ENCODE data around the gene LRIG1.

The LRIG1 gene

DNA sequence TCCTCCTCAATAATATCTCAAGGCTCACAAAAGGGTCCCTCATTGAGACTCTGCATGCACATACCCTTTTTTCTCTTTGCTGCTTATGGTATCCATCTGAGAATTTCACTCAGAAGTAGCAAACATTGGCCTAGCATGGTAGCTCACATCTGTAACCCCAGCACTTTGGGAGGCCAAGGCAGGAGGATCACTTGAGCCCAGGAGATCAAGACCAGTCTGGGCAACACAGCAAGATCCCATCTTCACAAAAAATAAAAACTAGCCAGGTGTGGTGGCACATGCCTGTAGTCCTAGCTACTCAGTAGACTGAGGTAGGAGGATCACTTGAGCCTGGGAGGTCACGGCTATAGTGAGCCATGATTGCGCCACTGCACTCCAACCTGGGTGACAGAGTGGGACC is 11.7 kb downstream of the LRIG1 start:
- no peak for DNase-seq (ENCODE audit: low read depth in 2 of 2)

DNA sequence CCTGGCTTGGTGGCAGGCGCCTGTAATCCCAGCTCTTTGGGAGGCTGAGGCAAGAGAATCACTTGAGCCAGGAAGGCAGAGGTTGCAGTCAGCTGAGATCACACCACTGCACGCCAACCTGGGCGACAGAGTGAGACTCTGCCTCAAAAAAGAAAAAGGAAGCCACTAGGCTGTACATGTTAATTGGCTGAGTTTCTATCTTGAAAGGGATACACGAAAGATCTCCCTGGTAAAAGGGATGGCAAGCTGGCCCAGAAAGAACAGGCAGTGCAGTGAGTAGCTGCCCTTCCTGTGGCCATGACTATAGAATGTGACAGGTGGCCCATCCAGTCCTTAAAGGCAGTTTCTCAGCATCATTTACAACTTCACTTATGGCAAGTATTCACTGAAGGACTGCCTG is 12.3 kb downstream of the LRIG1 start:
- DNase-seq (ENCODE audit: low read depth in 2 of 2), result no peak

DNA sequence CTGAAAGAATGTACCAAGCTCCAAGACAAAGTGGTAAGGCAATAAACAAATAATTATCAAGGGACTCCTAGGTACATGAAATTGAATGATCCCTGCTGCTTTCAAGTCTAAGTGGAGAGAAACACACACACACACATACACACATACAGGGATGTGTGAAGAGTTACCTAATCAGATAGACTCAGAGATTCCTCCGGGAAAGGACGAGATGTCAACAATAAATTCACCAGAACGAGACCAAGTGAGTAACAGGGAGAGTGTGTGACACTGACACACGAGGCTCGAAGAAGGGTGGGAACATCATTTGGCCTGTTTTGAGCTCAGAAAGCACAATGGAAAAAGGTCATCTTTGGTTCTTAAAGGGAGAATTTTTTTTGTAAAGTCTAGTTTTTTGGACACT is 13.4 kb downstream of the LRIG1 start:
- DNase-seq (ENCODE audit: low read depth in 2 of 2), result no peak

DNA sequence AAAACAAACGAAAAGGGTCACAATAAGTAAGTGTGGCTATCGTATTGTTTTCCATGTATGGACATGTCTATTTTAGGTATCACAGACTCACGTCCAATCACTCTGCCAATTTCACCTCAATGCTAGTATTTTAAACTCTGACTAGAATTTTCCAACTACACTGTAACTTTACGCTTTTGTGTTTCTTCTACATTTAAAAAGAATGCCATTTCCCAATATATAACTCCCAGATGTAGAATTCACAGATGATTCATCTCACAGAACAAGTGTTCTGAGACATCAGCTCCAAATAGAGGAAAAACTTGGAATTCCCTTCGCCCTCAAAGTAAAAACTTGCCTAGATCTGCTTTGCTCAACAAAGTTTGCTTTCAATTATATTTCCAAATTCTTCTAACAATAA is 14.2 kb downstream of the LRIG1 start:
- DNase-seq (ENCODE audit: low read depth in 2 of 2), result no peak

DNA sequence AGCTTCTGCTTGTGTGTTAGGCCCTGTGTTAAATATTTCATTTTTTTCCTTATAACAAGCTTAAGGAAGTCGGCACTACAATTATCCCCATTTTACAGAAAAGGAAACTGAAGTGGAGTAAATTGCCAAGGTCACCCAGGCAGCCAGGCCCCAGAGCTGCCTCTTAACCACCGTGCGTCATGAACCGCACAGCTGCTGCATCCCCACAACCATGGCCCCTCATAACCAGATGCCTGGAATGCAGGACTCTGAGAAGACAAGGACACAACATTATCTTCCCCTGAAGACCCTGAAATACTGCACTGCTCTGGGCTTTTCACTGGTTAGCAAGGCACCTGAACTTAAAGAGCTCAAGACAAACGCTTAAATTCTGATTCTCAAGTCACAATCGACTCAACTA is 14.6 kb downstream of the LRIG1 start:
- no peak for DNase-seq (ENCODE audit: low read depth in 2 of 2)

DNA sequence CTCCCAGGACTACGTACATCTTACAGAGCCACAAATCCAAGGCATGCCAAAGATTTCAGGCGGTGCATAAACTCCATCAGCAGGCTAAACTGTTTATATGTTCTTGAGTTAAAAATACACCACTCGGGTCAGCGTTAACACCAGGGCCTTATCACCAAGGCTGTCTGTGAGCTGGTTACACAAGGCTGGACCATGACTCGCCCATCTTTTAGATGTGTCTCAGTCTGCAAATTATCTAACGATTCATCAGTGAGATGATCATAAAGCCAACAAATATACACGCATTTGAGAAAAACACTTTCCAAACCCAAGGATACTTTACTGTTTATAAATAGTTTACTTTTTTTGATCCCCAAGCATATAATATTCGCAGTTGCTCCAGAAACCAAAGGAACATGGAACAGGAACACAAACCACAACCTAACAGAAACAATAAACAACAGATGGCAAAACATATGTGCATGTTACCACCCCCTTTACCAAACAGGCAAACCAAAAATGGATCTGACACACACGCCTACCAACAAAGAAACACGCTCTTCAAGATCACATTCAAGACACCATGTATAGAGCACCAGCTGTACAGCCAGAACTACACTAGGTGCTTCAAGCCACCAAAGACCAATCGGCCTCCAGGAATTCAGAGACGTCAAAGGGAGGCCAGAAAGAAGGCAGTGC is 15.4 kb downstream of the LRIG1 start:
- no peak for DNase-seq (ENCODE audit: low read depth in 2 of 2)

DNA sequence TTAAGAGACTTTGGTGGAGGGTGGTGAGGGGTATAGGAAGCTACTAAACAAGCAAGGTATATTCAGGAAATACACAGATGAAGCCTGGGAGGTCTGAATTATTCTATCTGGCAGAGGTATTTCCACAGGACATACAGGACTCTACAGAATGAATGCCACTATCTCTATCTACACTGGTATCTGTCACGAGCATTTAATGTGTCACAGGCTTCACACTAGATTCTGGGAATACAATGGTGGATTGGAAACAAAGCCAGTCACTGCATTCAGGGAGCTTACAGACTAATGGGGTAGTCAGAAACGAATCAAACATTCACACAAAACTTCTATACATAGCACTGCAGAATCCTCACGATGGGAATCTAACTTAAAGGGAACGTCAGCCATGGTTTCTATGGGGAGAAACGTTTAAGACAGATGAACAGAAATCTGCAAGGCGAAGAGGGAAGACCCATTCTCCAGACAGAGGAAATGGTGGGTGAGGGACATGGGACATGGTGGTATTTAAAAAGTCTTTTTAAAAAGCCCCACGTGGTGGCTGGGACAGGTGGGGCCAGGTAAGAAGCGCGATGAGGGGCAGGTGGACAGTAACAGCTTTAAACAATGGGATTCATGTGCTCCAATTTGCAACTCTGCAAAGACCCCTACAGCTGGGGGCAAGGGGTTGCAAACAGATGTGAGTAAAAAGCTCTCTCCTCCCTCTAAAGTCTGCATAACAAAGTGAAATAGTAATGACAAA is 16.5 kb downstream of the LRIG1 start:
- no peak for DNase-seq (ENCODE audit: low read depth in 2 of 2)

DNA sequence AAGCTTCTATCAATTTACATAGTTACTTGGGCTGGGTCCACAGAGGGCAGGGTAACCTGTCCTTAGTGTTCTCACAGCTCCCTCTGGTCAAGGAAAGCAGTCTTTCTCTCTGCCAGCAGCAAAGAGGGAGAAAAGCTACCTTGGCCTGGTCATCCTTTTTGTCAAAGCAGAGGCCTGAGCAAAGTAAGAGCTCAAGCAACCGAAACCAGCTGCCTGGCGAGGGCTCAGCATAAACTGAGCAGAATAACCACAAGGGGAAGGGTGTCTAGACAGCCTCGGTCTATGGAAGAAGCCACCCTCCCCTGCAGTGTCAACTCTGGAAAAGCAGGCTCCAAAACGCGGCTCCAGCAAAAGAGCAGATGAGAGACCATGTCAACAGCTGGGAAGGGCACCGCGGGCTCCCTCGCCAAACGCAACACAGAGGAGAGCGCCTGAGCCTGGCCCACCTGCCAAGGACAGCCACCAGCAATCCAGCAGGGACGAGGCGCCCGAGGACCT is 17.4 kb downstream of the LRIG1 start:
- no peak for DNase-seq (ENCODE audit: low read depth in 2 of 2)

DNA sequence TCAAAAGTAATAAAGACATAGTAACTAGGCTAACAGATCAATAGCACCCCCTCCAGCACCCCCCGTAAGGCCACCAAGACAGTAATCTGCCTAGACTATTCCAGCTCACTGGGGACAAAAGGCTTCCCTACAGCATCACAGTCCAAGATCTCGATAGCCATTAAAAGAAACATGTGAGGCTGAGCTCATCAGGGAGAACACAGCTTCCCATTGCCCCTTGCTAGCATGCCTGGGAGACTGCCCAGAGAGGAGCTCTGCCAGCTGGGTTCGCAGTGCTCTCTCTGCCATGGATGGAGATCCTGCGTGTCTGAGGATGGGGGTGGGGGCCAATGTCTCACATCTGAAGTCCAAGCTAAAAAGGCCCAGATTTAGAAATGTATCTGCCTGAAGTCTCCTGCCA is 17.8 kb downstream of the LRIG1 start:
- DNase-seq (ENCODE audit: low read depth in 2 of 2), result no peak

DNA sequence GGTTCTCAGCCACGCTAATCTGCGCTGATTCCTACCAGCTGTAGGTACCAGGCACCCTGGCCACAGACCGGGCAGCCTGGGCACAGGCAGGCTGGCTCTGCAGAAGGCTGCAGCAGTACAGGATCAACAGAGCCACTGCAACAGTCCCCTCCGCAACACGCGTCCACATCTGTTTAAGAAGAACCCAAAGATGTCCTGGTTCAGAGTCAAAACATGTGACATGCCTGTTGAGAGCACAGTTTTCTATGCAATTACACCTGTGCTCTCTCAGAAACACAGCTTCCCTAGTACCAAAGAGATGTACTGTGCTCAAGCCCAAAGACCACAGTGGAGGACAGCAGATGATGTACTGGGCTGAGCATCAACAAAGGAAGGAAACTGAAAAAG is 18.8 kb downstream of the LRIG1 start:
- DNase-seq (ENCODE audit: low read depth in 2 of 2), result no peak

DNA sequence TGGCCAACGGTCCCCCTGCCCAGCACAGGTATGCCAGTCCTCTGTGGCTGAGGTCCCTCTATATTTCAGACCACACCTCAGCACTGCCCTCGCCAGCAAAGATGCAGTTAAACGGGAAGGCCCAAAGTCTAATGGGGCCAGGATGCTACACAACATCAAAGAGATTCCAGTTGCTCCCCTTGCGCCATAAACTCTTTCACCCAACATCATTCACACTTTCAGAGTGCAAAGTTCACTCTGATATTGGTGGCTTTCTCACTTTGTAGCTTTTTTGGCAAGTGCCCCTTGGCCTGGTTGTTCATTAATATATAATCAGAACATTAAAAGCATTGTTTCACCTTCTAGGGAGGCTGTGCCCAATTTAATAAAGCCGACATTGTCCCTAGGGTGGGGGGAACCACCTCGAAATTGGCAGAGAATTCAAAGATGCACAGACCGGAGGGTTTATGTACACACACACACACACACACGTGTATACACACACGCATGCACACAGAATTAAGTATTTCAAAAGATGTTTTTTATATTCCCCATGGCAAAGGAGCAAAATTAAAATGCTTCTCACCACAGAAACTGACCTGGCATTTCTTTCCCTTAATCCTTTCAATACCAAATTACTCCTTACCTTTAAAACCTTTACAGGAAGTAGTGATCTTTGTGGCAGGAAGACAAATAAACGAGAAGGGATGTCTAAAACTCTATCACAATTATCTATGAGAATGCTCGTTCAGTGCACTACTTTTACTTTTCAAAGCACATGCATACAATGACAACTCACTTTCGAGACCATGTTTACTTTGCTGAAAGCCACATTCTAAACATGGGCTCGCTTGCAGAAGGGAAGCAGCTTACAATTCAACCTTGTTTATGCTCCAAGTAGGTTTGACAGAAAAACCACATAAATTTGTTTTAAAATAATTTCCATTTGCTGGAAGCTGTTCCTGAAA is 19.5 kb downstream of the LRIG1 start:
- no peak for DNase-seq (ENCODE audit: low read depth in 2 of 2)

DNA sequence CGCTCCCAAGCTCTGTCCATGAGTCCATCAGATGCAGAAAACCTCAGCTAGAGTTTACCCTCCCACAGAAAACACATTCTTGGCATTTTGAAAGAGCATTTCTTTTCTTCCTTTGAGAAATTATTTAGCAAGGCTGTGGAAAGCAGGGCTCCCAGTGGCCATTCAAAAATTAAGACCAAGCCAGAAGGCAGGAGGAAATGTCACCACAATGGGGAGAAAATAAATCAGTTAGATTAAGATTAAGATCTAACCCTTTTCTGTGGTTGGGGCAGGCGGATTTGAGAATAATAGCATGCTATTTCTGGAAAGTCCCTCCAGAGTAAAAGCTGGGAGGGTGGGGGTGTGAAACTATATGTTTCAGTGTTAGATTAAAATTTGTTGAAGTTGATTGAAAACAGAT is 20.2 kb downstream of the LRIG1 start:
- DNase-seq (ENCODE audit: low read depth in 2 of 2), result no peak

DNA sequence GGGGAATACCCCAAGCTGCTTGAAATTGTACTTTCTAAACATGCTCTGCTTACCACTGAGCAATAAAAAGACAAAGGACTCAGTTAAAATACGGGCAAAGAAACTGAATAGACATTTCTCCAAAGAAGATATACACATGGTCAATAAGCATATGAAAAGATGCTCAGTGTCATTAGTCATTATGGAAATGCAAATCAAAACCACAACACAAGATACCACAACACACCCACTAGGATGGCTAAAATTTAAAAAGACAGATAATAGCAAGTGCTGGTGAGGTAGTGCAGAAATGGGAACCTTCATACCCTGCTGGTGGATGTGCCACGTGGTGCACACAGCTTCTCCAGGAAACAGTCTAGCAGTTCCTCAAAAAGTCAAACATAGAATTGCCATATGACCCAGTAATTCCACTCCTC is 21.3 kb downstream of the LRIG1 start:
- DNase-seq (ENCODE audit: low read depth in 2 of 2), result no peak

DNA sequence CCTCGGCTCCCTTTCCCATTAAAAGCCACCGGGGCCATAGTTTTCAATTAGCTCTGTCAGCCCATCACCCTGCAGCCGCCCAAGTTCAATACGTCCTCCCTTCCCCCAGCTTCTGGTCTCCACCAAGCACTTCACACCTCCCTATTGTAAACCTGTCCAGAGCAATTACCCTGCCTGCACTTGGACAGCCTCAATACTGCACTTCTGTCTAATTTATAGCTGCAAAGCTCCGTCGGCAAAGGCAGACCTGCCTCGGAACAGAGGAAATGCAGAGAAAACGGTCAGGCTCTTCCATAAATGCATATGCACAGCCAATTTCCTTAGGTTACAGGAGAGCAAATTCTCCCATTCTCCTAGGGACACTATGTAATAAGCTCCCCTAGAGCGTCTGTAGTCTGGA is 21.9 kb downstream of the LRIG1 start:
- DNase-seq (ENCODE audit: low read depth in 2 of 2), result no peak

DNA sequence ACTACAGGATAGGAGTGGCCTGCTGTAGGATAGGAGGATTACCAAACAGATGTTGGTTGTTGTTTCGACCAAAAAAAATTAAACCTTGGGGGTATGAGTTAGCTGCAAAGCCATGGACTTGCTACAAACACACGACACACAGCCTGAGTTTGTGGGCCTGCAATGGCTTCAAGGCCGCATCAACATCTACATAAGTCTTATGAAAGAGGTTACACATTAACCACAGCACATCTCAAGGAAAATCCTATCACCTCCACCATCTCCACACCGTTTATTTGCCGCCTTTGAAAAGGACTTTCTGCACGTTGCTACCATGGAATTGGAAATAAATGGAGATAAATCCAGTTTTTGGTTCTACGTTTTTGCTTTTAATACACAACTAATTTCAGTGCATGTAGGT is 23.0 kb downstream of the LRIG1 start:
- no peak for DNase-seq (ENCODE audit: low read depth in 2 of 2)

DNA sequence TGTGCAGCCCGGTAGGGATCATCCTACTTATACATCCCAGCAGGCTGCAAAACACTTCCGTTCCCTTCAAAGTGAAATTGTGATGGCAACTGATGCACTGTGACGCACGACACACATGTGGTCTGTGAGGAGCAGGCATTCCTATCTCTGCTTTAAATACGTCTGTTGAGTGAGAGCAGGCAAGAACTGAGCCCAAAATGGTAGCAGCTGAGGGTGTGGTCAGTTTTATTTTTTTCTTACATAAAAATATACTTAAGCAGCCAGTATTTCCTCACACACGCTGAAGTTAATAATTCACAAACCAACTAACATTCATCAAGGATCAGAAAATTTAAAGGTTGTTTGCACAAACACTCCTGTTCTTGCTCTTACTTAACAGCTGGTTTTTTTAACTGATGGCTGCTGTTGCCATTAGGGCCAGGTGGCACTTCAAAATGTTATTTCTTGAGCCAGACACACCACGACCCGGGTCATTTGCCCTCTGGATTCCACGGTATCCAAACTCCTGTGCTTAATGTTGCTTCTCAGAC is 23.9 kb downstream of the LRIG1 start:
- no peak for DNase-seq (ENCODE audit: low read depth in 2 of 2)

DNA sequence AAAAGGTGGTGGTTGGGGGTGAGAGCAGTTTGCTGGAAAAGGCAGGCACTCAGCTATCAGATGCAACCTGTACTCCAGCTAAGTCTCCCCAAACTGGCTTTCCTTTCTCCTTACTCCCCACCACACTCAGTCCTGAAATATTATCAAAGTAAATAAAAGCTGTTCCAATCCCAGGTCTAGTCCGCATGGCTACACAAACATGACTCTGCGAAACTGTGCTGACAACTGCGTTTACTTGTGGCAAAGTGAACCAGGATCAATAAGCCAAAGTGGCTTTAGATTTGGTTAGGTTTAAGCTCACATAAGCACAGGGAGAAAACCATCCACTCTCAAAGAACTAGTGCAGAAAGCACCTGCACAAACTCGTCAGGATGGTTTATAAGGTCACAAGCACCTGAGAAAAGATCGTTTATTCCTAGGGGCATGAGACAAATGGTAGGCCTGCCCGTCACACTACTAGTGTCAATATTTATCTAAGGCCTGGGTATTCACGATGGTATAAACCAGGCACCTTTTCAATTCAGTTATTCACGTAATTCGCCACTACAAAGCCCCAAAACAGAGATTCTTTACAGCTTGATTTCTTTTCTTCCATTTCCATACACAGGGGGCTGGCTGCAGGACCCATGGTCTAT is 25.3 kb downstream of the LRIG1 start:
- DNase-seq (ENCODE audit: low read depth in 2 of 2), result no peak

DNA sequence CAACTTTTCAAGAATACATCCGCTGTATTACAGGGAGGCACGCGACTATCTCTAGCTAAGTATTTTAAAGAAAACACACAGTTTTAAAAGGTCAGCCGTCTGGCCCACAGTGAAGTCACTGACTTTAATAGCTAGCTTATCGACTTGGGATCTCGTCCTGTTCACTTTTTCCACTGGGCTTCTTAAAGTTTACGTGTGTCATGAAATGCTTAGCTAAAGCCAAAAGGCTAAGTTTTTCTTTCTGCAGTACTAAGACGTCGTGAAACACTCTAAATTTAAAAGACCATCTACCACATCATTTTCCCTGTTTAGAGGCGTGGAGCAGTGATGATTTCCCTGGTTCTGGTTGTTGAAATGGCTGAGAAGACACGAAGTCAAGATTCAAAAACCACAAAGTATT is 27.1 kb downstream of the LRIG1 start:
- no peak for DNase-seq (ENCODE audit: low read depth in 2 of 2)

DNA sequence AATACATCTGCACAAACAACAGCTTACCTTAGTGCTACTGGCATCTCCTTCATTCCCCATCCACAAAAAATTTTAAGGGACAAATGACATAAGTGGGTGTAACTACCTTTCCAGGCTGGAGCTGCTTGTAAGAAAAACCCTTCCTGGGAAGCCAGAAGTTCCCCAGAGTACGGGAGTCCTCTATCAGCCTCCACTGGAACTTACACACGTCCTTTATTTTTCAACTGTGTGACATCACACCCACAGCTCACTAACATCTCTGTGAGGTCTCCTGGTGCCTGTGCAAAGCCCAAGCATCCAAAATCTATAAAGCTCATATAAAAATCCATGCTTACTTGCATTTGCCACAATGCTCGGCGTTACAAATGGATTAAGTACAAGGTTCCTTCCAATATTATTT is 27.6 kb downstream of the LRIG1 start:
- no peak for DNase-seq (ENCODE audit: low read depth in 2 of 2)

DNA sequence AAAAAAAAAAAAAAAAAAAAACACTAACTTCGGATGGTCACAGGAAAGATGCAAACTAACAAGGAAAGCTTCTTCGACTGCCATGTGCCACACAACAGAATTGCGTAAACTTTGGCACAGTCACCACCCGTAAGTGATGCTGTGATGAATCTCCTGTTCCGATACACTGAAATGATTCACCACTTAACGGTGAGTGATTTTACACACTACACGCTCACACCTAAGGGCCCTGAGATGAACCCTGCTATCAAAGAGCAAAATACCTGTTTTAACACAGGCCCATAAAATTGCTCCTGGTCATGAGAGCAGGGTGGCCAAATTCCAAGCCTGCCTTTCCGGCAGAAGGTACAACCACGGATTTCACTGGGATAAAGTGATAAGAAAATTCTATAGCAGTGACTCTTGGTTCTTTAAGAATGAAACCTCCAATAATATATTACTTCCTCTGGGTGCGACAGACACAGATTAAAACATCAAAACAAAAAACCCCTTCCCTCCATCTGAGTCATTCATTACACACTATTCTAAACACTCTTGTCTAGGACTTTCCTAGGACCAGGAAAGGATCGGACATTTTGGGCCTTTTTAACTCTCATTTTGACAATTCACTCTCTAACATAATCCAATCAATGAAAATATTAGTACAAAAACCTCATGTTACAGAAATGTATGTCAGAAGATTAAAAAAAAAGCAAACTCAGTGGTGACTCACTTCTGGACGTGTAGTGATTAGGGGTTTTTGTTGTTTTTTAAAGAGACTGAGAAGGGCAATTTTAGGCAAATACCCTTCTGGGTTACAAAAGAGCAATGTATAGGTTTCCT is 28.3 kb downstream of the LRIG1 start:
- DNase-seq (ENCODE audit: low read depth in 2 of 2), result no peak
